Suppressor macrophage (primary cell): Measurements from ENCODE around the gene IPO5.

Experiments used
- DNase-seq, 4 experiments: peaks; one replicate each; pipeline ENCODE4 v3.0.0-alpha.2; 2020 to 2022

Gene IPO5

GRCh38 chr13:98065468-98065867, 112.0 kb downstream of the IPO5 start:
- DNase-seq: no peak

DNA sequence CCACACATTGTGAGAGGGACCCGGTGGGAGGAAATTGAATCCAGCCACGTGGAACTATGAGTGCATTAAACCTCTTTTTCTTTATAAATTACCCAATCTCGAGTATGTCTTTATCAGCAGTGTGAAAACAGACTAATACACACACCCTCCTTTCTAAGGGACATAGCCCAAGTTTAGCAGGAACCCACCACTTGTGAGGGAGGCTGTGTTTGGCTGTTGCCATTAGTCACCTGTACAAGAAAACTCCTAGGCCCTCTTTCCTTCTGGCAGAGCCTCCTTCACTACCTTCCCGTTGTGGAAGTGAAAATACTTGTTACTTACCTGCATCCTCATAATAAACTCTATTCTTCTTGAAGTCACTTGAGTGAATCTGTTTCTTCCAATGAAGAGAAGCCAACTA, 113.2 kb downstream of the IPO5 start:
- DNase-seq: no peak

DNA sequence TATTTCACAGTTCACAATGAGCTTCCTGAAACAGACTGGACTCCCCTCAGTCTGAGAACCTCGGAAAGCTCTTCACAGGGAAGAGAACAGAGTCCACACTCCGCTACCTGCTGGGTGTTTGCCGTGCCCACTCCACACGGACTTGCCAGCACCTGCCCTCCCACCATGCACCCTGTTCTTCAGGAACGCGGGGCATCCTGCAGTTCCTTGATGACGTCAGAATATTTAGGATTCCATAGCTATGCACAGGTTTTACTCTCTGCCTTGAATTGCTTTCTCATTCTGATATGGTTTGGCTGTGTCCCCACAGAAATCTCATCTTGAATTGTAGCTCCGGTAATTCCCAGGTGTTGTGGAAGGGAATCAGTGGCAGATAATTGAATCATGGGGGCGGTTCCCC, 115.0 kb downstream of the IPO5 start:
- DNase-seq: no peak

DNA sequence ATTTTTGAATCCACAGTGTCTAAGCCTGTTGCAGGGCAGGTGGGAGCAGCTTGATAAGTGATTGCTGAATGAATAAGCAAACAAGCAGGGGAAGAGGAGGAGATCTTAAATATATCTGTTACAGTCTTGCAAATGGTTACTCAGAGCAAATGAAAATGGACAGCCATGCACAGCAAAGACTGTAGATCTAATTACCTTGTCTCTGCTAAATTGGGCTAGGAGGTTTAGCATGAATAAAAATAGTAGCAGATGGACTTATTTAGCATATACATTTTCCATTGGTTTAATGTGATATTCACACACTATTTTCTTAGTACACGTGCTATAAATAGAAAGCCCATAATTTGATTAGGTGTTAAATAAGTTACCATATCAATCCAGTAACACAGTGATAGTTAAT, 116.5 kb downstream of the IPO5 start:
- DNase-seq: no peak

- no peak for DNase-seq
These were observed 117.8 kb downstream of the IPO5 start for GRCh38 chr13:98071316-98071715.

- no peak for DNase-seq
These were observed 119.0 kb downstream of the IPO5 start for GRCh38 chr13:98072476-98072875.
